PFSK-1 (cell line): ENCODE measurements around the gene ADCY6.

Experiments used
- FOXP2 ChIP-seq: optimal IDR thresholded peaks from 2 replicates; pipeline ENCODE3; 2011; ENCODE audit warnings: borderline replicate concordance, control low read depth, inconsistent platforms; ENCODE audit not compliant: insufficient read depth; ENCODE audit errors: extremely low read length, extremely low read depth
- POLR2AphosphoS5 ChIP-seq: IDR thresholded peaks from 2 replicates; pipeline ENCODE4 v1.6.1; 2012; ENCODE audit warnings: low read depth, mild to moderate bottlenecking, control low read depth, low read length, moderate library complexity
- REST ChIP-seq, 2 experiments: IDR thresholded peaks; 2 replicates each; pipeline versions ENCODE4 v1.6.1 to v1.8.0; 2011 to 2012; ENCODE audit warnings: low read depth in 2 of 2, low read length in 2 of 2, control low read depth in 1 of 2, inconsistent platforms in 1 of 2, mild to moderate bottlenecking in 1 of 2, moderate library complexity in 1 of 2; ENCODE audit not compliant: insufficient read depth in 1 of 2
- SIN3A ChIP-seq: IDR thresholded peaks from 2 replicates; pipeline ENCODE4 v1.6.1; 2012; ENCODE audit warnings: mild to moderate bottlenecking, low read length, moderate library complexity, borderline replicate concordance; ENCODE audit not compliant: insufficient read depth
- TAF1 ChIP-seq: IDR thresholded peaks from 2 replicates; pipeline ENCODE4 v1.6.1; 2012; ENCODE audit warnings: low read length, control low read depth, borderline replicate concordance; ENCODE audit not compliant: insufficient read depth

Gene ADCY6

GRCh38 chr12:48789858-48790326 lies 1.0 kb upstream of the ADCY6 start:
- TF ChIP-seq REST (IDR thresholded peaks at IDR 0.05; ENCODE audit: insufficient read depth in 1 of 2, low read depth in 2 of 2, low read length in 2 of 2) (no peak), FOXP2 (no peak), SIN3A (no peak), TAF1 (no peak), POLR2AphosphoS5 (no peak)

- TF ChIP-seq FOXP2 (no peak), SIN3A (no peak), REST (IDR thresholded peaks at IDR 0.05; ENCODE audit: insufficient read depth in 1 of 2, low read depth in 2 of 2, low read length in 2 of 2) (no peak), POLR2AphosphoS5 (no peak), TAF1 (no peak)
Observed at GRCh38 chr12:48788524-48788853, 400 bp downstream of the ADCY6 start.

DNA sequence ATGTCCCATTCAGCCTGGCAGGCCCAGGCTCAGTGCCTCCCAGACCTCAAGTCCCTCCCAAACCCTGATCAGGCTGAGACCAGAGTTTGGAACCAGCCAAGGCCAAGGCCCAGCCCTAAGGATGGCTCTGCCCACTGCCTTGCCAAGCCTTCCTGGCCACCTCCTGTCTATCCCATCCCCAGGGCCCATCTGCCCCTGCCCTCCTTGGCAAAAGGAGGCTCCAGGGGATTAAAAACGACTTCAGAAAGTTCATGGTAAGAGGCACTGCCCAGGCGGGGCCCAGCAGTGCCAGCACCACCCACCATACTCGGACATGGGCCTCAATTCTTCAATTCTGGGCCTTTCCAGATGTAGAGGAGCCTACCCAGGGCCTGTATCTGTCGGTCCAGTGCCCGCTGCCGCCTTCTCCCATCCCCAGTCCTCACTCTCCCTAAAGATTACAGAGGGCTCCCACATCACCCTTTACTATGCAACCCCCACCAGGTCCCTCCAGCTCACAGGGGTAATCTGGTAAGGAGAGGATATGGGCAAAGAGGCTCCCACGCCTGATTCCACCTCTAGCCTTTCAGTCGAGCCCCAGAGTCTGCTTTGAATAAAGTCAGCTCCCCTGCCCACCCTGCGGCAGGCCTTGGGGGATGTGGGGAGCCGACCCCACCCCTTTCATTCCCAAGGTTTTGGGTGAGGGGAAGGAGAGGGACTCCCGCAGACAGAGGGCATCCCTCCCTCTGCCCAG lies 932 bp downstream of the ADCY6 start:
- TF ChIP-seq SIN3A (no peak), FOXP2 (no peak), REST (IDR thresholded peaks at IDR 0.05; ENCODE audit: insufficient read depth in 1 of 2, low read depth in 2 of 2, low read length in 2 of 2) (no peak), POLR2AphosphoS5 (no peak), TAF1 (no peak)

DNA sequence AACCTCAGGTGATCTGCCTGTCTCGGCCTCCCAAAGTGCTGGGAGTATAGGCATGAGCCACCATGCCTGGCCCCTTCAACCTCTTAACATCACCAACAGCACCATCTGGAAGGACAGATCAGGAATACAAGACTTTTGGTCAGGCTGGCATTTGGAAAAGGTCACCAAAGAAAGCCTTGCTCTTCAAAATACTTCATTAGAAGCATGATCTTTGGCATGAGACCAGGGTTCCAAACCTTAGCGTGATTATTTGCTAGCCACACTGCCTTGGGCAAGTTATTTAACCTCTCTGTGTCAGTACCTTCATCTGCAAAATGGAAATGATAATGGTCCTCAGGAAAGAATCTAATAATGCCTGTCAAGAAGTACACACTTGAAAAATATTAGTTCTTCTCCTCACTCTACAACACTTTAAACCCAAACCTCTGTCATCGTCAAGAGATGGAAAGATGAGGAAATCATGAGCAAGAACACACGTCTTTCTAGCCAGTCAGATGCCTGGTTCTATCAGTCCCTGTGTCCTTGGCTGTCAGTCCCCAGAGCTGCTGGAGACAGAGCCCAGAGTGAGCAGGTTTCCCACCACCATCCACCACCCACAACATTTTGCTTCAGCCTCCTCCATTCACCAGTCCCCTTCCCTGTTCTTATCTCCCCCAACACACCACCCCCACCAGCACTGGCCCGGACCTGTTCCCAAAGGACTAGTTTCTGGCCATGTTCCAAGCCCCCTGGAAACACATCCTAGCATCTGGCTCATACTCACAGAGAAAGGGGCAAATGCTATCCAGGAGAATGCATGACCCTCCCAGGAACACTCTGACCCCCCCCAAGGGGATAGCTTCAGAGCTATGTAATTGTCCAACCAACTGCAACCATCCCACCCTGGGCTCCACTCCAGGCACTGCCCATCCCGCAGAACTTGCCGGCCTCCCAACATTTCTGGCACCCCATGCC lies 2.0 kb downstream of the ADCY6 start:
- TF ChIP-seq REST (IDR thresholded peaks at IDR 0.05; ENCODE audit: insufficient read depth in 1 of 2, low read depth in 2 of 2, low read length in 2 of 2) (no peak), POLR2AphosphoS5 (no peak), TAF1 (no peak), SIN3A (no peak), FOXP2 (no peak)
